Lower leg skin (tissue), 4 donors: ENCODE measurements around the gene HRG. TPM values are rescaled to one million over a fixed set of nuclear protein-coding genes. Genes with fewer than 3 reads are reported as not detected.

Experiments used
- DNase-seq, 2 donors: peaks; one replicate each; pipeline ENCODE4 v3.0.0-alpha.2; 2019; ENCODE audit warnings: low spot score in 2 of 2
- H3K4me3 ChIP-seq: fragments of 200-600 bp; sonication (generic); 2 replicates; pipeline ENCODE4 v1.5.1; 2017; ENCODE audit warnings: mild to moderate bottlenecking, low read depth; ENCODE audit not compliant: poor library complexity, severe bottlenecking
- CTCF ChIP-seq, 3 donors: fragments of 450-650 bp; IDR thresholded peaks; one replicate each; pipeline ENCODE4 v1.5.1; 2016; ENCODE audit warnings: antibody characterized with exemption in 3 of 3, mild to moderate bottlenecking in 3 of 3, moderate library complexity in 2 of 3
- POLR2A ChIP-seq, 2 donors: fragments of 450-650 bp; IDR thresholded peaks; one replicate each; pipeline ENCODE4 v1.6.1; 2016 to 2017; ENCODE audit warnings: antibody characterized with exemption in 2 of 2, mild to moderate bottlenecking in 1 of 2, moderate library complexity in 1 of 2
- WGBS, 2 donors: methylation state at CpG; one replicate each; pipeline ENCODE4 v1.1.5; 2018; 5-methylcytosine and 5-hydroxymethylcytosine counted together
- intact Hi-C: fragments of 100-400 bp; cut with DNase I; formaldehyde crosslinking; loops from one replicate; pipeline ENCODE4 v1.15.0; 2023; ENCODE audit warnings: low total_unique reads
- total RNA-seq, 4 donors: library from RNA; depleted of rRNA; stranded (reverse); fragments of >200 nt; gene quantifications; one replicate each; pipeline ENCODE4 v1.1.0, GENCODE V29; 2016

The HRG gene
- total RNA-seq, 4 donors from 2014 or later = 0.10 to 0.34 TPM; not detected in 2

DNA sequence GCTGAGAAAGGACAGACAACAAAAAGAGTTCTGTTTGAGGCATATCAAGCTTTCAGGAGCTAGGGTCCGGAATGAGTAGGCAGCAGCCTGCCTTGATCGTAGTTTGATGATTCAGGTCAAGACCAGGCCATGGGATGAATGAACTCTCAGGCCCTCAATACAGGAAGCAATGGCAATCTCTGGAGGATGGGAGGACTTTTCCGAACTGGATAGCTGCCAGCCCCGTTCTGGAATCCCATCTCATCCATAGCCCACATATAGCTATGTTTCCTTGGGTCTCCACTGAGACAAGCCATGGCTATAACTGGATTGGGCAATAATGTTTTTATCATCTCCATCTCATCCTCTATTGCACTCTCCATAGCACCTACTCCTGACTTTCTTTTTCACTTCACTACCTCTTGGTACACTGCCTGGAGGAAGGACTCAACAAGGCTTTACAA lies 40.2 kb upstream of the HRG start:
- intact Hi-C loops = no loop called here
- WGBS, 2 donors = 62 to 72% methylated on average over 4 of the region's 4 CpGs
- no peak overlapping the region for H3K4me3 ChIP-seq
- TF ChIP-seq POLR2A (IDR thresholded peaks at IDR 0.05) (no peak), CTCF (IDR thresholded peaks at IDR 0.05) (no peak)
- no peak for DNase-seq

DNA sequence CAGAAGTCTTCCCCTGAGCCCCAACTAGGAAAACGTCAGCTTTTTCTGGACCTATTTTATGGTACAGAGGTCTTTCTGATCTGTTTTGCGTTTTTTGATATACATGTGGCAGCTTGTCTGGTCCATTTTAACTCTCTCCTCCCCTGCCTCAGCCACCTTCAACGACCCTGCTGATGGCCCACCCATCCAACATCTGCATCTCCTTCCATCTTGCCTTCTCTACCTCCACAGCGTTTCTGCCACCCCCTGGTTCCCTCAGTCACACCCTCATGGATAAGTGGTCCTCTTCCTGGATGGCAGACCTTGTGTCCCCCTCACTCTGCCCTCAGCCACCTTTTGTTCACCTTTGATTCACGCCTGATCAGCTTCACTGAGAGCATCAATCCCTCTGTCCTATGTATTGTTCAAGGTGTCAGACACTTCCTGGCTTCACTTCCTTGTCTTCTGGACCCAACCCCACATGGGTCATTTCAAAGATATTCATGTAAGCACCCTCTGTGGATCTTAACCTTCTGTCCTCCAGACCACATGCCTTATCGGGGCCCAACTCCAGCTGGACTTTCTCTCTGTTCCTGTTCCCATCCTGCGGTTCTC lies 39.5 kb upstream of the HRG start:
- DNase-seq = no peak
- intact Hi-C loops = no loop called here
- H3K4me3 ChIP-seq = no peak overlapping the region
- WGBS, 2 donors = 63 to 68% methylated on average over 7 of the region's 7 CpGs
- no peak for TF ChIP-seq CTCF (IDR thresholded peaks at IDR 0.05)
- TF ChIP-seq POLR2A (IDR thresholded peaks at IDR 0.05) = no peak

DNA sequence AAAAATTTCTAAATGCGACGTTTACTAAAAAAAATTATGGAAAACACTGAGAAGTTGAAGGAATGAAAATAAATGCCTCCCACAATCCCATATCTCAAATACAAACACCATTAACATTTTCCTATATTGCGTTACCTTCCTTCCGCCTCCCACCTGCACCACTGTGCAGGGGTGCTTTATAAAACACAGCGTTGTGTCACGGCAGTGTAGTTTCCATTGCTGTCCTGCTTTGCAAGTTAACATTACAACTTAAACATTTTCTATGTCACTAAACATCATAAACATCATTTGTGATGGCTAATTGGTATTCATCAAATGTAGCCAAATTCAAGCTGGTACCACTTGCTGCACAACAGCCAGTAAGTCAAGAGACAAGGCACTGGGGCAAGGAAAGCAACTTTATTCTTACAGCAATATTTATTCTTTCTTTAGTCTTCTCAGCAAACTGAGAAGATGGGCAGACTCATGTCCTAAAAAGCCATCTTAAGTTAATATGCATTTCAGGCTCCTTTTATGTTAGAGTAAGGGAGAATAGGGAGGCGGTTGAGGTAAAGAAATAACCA lies 37.9 kb upstream of the HRG start:
- H3K4me3 ChIP-seq = no peak overlapping the region
- TF ChIP-seq POLR2A (IDR thresholded peaks at IDR 0.05) = no peak
- no peak for TF ChIP-seq CTCF (IDR thresholded peaks at IDR 0.05)
- no peak for DNase-seq
- intact Hi-C loops = no loop called here
- 94 to 95% methylated on average over 7 of the region's 7 CpGs for WGBS, 2 donors

GRCh38 chr3:186628756-186629155 lies 37.1 kb upstream of the HRG start:
- TF ChIP-seq POLR2A (IDR thresholded peaks at IDR 0.05) (no peak), CTCF (IDR thresholded peaks at IDR 0.05) (no peak)
- 85 to 87% methylated on average over 7 of the region's 7 CpGs for WGBS, 2 donors
- DNase-seq = no peak
- H3K4me3 ChIP-seq = no peak overlapping the region
- intact Hi-C loops = no loop called here

- H3K4me3 ChIP-seq = no peak overlapping the region
- 68 to 86% methylated on average over 6 of the region's 6 CpGs for WGBS, 2 donors
- TF ChIP-seq CTCF (IDR thresholded peaks at IDR 0.05) (no peak), POLR2A (IDR thresholded peaks at IDR 0.05) (no peak)
- no peak for DNase-seq
- intact Hi-C loops = no loop called here
Measured at GRCh38 chr3:186630950-186631641, 34.7 kb upstream of the HRG start.
